Gastroesophageal sphincter (tissue), 4 donors: Measurements from ENCODE around the gene RASGRP4. TPM values are rescaled to one million over a fixed set of nuclear protein-coding genes. Genes with fewer than 3 reads are reported as not detected.

Experiments
- ATAC-seq: fragments of 150-250 bp; one replicate; pipeline ENCODE4 v1.9.1; 2016; ENCODE audit warnings: mild to moderate bottlenecking, moderate library complexity
- H3K27ac ChIP-seq, 4 donors: fragments of 200-600 bp; sonication (generic) in 3 of 4; 1 replicate in 3 of 4; 2 replicates in 1 of 4; pipeline ENCODE4 v1.5.1; 2016 to 2019
- H3K27me3 ChIP-seq: fragments of 200-600 bp; sonication (generic); one replicate; pipeline ENCODE4 v1.5.1; 2019
- H3K36me3 ChIP-seq, 2 donors: fragments of 200-600 bp; sonication (generic); one replicate each; pipeline ENCODE4 v1.5.1; 2019; ENCODE audit warnings: control low read depth in 1 of 2
- H3K4me1 ChIP-seq, 3 donors: fragments of 200-600 bp; sonication (generic); 1 replicate in 2 of 3; 2 replicates in 1 of 3; pipeline ENCODE4 v1.5.1; 2016 to 2019; ENCODE audit warnings: control low read depth in 2 of 3
- H3K4me3 ChIP-seq, 2 donors: fragments of 200-600 bp; sonication (generic); one replicate each; pipeline ENCODE4 v1.5.1; 2019; ENCODE audit warnings: mild to moderate bottlenecking in 1 of 2, moderate library complexity in 1 of 2
- H3K9me3 ChIP-seq, 3 donors: fragments of 200-600 bp; sonication (generic); one replicate each; pipeline ENCODE4 v1.5.1; 2017 to 2019; ENCODE audit warnings: control low read depth in 2 of 3
- EP300 ChIP-seq: sonication (generic); formaldehyde crosslinking; IDR thresholded peaks from one replicate; pipeline ENCODE4 v1.6.1; 2017; ENCODE audit warnings: antibody characterized with exemption, mild to moderate bottlenecking
- POLR2A ChIP-seq, 2 donors: fragments of 450-650 bp; IDR thresholded peaks; one replicate each; pipeline ENCODE4 v1.6.1; 2017; ENCODE audit warnings: antibody characterized with exemption in 2 of 2, mild to moderate bottlenecking in 2 of 2, moderate library complexity in 1 of 2
- POLR2AphosphoS5 ChIP-seq: sonication (generic); formaldehyde crosslinking; IDR thresholded peaks from one replicate; pipeline ENCODE4 v1.6.1; 2017; ENCODE audit warnings: antibody characterized with exemption
- WGBS, 2 donors: methylation state at CpG; one replicate each; pipeline ENCODE4 v1.1.5; 2018; ENCODE audit warnings: low coverage in 1 of 2; 5-methylcytosine and 5-hydroxymethylcytosine counted together
- total RNA-seq, 4 donors: library from RNA; depleted of rRNA; stranded (reverse); fragments of >200 nt; gene quantifications; one replicate each; pipeline ENCODE4 v1.1.0, GENCODE V29; 2016
- TF ChIP-seq, protein P1 (sequence below), 4 experiments: fragments of 200-600 bp in 2 of 4; fragments of 450-650 bp in 2 of 4; sonication (generic) in 1 of 4; IDR thresholded peaks; one replicate each; pipeline ENCODE4 v1.5.1; 2017 to 2019; ENCODE audit warnings: antibody characterized with exemption in 4 of 4, mild to moderate bottlenecking in 2 of 4, moderate library complexity in 2 of 4

Gene RASGRP4
- total RNA-seq, 4 donors from 2014 or later, result 1.2 to 4.7 (median 4.0) TPM

DNA sequence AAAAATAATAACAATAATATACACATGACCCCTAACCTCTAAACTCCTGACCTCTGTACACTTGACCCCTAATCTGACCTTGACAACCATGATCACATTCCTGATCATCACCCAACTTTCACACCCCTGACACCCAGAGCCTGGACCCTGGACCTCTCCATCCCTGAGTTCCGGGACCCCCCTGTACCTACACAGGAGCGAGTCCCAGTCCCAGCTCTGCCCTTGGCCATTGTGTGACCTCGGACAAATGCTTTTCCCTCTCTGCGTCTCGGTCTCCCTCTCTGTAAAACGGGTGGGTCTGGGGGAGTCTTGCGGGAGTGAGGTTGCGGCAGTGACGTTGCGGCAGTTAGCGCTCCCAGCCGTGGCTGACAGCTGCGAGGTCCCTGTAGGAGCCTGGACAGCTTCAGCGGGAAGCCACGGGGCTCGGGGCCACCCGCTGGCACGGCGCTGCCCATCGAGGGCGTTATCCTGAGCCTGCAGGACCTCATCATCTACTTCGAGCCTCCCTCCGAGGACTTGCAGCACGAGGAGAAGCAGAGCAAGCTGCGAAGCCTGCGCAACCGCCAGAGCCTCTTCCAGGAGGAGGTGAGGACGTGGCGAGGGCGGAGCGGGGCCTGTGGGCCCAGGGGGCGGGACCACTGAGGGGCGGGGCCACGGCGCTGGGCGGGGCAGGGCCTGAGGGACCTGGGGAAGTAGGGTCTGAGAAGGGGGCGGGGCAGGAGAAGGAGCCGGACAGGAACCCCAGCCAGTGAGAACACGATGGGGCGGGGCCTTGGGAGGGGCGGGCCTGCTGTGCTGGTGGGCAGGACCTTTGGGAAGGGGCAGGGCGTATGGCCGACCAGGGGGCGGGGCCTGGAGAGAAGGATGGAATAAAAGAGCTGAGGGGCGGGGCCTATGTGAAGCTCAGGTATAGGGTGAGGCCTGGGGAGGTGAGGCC, 26.7 kb upstream of the RASGRP4 start:
- ATAC-seq, result peak; percentile 13
- no peak overlapping the region for H3K27ac ChIP-seq
- no peak overlapping the region for H3K4me3 ChIP-seq
- no peaks in the 10 kb centered on the region for H3K36me3 ChIP-seq
- H3K27me3 ChIP-seq, result peaks cover 6% of the 10 kb centered on the region
- H3K4me1 ChIP-seq, result no peaks in the 10 kb centered on the region
- no peaks in the 10 kb centered on the region for H3K9me3 ChIP-seq
- WGBS, 2 donors, result 69% methylated on average over 5 of the region's 45 CpGs; no CpG with 5 or more reads in 1 of the 2 donors
- TF ChIP-seq POLR2A (IDR thresholded peaks at IDR 0.05) (no peak), EP300 (no peak), POLR2AphosphoS5 (no peak)
- TF ChIP-seq, protein P1, sequence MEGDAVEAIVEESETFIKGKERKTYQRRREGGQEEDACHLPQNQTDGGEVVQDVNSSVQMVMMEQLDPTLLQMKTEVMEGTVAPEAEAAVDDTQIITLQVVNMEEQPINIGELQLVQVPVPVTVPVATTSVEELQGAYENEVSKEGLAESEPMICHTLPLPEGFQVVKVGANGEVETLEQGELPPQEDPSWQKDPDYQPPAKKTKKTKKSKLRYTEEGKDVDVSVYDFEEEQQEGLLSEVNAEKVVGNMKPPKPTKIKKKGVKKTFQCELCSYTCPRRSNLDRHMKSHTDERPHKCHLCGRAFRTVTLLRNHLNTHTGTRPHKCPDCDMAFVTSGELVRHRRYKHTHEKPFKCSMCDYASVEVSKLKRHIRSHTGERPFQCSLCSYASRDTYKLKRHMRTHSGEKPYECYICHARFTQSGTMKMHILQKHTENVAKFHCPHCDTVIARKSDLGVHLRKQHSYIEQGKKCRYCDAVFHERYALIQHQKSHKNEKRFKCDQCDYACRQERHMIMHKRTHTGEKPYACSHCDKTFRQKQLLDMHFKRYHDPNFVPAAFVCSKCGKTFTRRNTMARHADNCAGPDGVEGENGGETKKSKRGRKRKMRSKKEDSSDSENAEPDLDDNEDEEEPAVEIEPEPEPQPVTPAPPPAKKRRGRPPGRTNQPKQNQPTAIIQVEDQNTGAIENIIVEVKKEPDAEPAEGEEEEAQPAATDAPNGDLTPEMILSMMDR (IDR thresholded peaks at IDR 0.05), result no peak

DNA sequence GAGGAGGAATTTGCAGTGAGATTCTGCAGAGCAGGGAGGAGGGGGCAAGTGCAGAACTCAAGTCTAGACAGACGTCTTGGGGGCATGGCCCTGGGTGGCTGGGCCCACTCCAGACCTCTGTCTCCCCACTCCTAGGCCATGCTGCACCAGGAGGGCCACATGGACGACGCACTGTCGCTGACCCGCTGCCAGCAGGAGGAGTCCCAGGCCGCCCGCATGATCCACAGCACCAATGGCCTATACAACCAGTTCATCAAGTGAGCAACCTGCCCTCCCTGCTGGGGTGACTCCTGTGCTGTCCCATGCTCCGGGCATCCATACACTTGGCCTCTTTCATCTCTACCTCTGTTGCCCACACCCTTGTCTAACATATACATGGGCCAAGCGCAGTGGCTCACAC, 25.6 kb upstream of the RASGRP4 start:
- H3K9me3 ChIP-seq, result no peaks in the 10 kb centered on the region
- H3K36me3 ChIP-seq, result no peaks in the 10 kb centered on the region
- H3K4me1 ChIP-seq, result no peaks in the 10 kb centered on the region
- ATAC-seq, result no peak
- H3K27me3 ChIP-seq, result peaks cover 6% of the 10 kb centered on the region
- no peak overlapping the region for H3K27ac ChIP-seq
- WGBS, 2 donors, result 13 to 80% methylated on average over 1 of the region's 9 CpGs
- H3K4me3 ChIP-seq, result no peak overlapping the region
- TF ChIP-seq, protein P1 (IDR thresholded peaks at IDR 0.05), result no peak
- TF ChIP-seq EP300, result no peak
- TF ChIP-seq POLR2AphosphoS5, result no peak
- no peak for TF ChIP-seq POLR2A (IDR thresholded peaks at IDR 0.05)

DNA sequence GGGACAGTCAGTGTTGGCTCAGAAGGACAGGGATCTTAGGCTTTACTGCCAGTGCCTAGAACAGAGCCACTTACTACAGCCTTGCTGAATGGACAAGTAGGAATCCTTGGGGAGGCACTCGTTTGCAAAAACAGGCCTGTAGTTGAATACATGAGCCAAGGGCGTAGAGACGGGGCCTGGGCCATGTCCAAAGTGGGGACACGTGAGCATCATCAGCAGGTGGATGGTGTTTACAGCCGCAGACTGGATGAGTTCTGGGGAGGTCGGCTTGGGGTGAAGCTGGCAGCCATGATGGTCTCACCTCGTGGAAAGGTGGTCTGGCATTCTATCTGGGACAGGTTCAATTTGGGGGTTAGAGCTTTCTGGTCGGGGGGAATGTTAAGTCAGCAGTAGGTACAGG, 25.0 kb upstream of the RASGRP4 start:
- Histone ChIP-seq H3K9me3 (no peaks in the 10 kb centered on the region), H3K27ac (no peak overlapping the region), H3K27me3 (peaks cover 6% of the 10 kb centered on the region), H3K4me1 (no peaks in the 10 kb centered on the region), H3K4me3 (no peak overlapping the region), H3K36me3 (no peaks in the 10 kb centered on the region)
- no peak for TF ChIP-seq POLR2A (IDR thresholded peaks at IDR 0.05)
- no peak for ATAC-seq
- 50 to 67% methylated on average over 1 to 8 of the region's 8 CpGs for WGBS, 2 donors

DNA sequence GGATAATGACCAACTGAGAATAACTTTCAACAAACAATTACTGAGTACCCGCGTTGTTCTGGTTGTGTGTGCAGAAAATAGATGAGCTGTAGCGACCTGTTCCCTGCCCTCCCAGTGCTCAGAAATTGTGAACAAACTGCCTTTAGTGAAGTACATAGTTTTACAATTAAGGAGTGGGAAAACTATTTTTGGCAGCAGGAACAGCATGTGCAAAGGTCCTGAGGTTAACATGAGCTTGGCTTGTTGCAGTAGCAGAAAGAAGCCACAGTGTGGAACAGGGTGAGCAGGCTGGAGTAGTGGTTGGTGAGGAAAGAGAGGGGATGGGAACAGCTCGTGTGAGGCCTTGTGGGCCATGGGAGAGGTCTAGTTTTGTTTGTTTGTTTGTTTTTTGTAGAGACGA, 23.5 kb upstream of the RASGRP4 start:
- Histone ChIP-seq H3K4me3 (no peak overlapping the region), H3K36me3 (no peaks in the 10 kb centered on the region), H3K4me1 (no peaks in the 10 kb centered on the region), H3K27me3 (peaks cover 6% of the 10 kb centered on the region), H3K9me3 (no peaks in the 10 kb centered on the region), H3K27ac (no peak overlapping the region)
- no peak for TF ChIP-seq EP300
- TF ChIP-seq POLR2AphosphoS5, result no peak
- TF ChIP-seq POLR2A (IDR thresholded peaks at IDR 0.05), result no peak
- TF ChIP-seq, protein P1 (IDR thresholded peaks at IDR 0.05), result no peak
- 78% methylated on average over 5 of the region's 5 CpGs for WGBS, 2 donors
- no peak for ATAC-seq

DNA sequence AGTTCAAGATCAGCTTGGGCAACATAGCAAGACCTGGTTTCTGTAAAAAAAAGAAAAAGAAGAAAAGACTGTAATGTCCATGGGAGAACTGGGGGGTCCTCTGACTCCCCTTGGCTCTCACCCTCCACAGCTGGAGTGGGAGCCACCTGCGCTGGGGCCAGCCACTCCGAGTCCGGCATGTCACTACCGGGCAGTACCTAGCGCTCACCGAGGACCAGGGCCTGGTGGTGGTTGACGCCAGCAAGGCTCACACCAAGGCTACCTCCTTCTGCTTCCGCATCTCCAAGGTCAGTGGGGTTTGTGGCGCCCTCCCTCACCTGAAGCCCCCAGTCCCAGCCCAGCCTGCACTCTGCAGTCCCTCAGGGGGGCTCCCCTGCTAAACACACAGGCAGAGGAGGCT, 22.2 kb upstream of the RASGRP4 start:
- no peak for ATAC-seq
- no peaks in the 10 kb centered on the region for H3K36me3 ChIP-seq
- H3K27me3 ChIP-seq, result peaks cover 6% of the 10 kb centered on the region
- H3K4me1 ChIP-seq, result no peaks in the 10 kb centered on the region
- no peak overlapping the region for H3K27ac ChIP-seq
- H3K4me3 ChIP-seq, result no peak overlapping the region
- WGBS, 2 donors, result 85% methylated on average over 9 of the region's 9 CpGs; no CpG with 5 or more reads in 1 of the 2 donors
- TF ChIP-seq POLR2A (IDR thresholded peaks at IDR 0.05), result no peak
- H3K9me3 ChIP-seq, result no peaks in the 10 kb centered on the region

DNA sequence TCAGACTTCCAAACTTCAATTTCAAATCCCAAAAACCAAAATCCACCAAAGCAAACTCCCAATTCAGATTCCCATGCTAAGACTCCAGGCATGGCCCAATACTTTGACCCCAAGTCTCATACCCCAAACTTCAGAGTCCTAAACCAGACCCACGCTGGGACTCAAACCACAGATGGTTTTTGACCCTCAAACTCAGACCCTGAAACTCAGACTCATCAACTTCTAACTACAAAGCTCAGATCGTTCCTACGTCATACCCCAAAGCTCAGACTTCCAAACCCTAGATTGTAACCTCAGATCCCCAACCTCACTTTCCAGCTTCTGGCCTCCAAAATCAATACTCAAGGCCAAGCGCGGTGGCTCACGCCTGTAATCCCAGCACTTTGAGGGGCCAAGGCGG, 19.3 kb upstream of the RASGRP4 start:
- Histone ChIP-seq H3K36me3 (no peaks in the 10 kb centered on the region), H3K4me1 (no peaks in the 10 kb centered on the region), H3K27me3 (peaks cover 30% of the 10 kb centered on the region), H3K27ac (no peak overlapping the region), H3K4me3 (no peak overlapping the region), H3K9me3 (no peaks in the 10 kb centered on the region)
- TF ChIP-seq POLR2A (IDR thresholded peaks at IDR 0.05), result no peak
- TF ChIP-seq, protein P1 (IDR thresholded peaks at IDR 0.05), result no peak
- no peak for TF ChIP-seq EP300
- TF ChIP-seq POLR2AphosphoS5, result no peak
- ATAC-seq, result no peak
- 90 to 100% methylated on average over 1 to 3 of the region's 7 CpGs for WGBS, 2 donors
